NOMO-1 (cell line): ENCODE measurements around the gene TNNI3K.
"Not testable (repeated sequence)": the region's sequence is repeated elsewhere in the genome, so short reads cannot be mapped to it uniquely, and the experiment has no call there.

Experiments used
- DNase-seq, 2 experiments: peaks; one replicate each; lab custom pipeline; 2025; ENCODE audit not compliant: unreplicated experiment in 2 of 2; lab: John Stamatoyannopoulos, UW

TNNI3K gene, protein sequence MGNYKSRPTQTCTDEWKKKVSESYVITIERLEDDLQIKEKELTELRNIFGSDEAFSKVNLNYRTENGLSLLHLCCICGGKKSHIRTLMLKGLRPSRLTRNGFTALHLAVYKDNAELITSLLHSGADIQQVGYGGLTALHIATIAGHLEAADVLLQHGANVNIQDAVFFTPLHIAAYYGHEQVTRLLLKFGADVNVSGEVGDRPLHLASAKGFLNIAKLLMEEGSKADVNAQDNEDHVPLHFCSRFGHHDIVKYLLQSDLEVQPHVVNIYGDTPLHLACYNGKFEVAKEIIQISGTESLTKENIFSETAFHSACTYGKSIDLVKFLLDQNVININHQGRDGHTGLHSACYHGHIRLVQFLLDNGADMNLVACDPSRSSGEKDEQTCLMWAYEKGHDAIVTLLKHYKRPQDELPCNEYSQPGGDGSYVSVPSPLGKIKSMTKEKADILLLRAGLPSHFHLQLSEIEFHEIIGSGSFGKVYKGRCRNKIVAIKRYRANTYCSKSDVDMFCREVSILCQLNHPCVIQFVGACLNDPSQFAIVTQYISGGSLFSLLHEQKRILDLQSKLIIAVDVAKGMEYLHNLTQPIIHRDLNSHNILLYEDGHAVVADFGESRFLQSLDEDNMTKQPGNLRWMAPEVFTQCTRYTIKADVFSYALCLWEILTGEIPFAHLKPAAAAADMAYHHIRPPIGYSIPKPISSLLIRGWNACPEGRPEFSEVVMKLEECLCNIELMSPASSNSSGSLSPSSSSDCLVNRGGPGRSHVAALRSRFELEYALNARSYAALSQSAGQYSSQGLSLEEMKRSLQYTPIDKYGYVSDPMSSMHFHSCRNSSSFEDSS

DNA sequence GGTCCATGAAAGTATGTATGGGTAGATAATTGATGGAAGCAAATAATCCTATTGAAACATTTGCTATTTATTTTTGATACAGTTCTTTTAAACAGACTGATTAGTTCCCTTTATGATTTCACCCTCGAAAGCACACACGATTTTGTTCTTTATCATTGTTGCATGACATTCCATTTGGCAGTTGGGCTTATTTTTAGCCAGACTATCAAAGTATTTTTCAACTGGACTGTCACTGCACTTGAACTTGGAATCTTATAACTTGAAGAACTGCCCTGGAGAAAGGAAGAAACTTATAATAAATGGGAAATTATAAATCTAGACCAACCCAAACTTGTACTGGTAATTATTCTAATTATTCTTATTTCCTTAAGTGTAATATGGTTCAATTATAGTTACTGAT is at the start of gene TNNI3K:
TSS of gene TNNI3K (plus strand) at position 235 of the 400 bp plus-strand sequence. CDS start at position 300, 65 bp downstream.
- no peak for DNase-seq

DNA sequence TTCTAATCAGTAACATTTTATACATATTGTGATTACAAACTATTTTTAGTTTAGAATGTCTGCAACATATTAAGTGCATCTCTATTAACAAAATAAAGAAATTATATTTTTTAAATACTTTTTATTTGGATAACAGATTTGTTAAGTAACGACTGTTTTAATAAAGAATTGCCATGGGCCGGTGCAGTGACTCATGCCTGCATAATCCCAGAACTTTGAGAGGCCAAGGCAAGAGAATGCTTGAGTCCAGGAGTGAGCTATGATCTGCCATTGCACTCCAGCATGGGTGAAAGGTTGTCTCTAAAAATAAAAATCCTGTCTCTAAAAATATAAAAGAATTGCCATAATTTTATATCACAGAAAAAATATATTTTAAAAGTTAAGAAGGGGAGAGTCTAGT is 41.3 kb upstream of the TNNI3K start:
- no peak for DNase-seq

DNA sequence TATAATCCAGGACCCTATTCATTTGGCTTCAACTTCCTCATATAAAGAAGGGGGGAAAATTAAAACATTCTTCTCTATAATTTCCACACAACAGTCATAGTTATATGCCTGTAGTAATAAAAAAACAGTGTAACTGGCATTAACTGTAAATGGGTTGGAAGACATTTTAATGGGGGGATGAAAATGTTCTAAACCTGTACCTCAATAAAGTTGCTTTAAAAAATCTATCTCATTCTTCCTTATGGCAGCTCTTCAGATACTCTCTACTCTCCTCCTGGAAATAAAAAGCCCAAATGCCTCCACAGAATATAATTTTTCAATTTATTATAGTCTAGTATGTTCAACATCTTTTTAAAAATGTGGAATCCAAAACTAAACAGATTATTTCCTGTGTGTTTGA is 39.8 kb upstream of the TNNI3K start:
- DNase-seq = no peak

DNA sequence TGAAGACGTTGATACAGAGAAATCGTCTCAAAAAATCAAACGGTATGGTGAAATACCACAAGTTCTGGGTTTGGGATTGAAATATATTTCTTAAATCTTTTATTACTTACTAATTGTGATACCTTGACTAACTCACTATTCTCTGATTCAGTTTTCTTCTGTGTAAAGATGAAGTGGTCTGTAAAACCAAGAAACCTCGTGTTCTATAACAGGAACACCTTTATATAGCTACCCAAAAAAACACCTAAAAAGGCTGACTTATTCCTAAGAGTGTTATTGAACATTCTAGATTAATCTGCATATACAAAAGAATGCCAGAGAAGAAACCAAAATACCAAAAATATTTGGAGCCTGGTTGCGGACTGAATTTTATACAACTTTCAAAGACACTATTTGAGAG is 37.9 kb upstream of the TNNI3K start:
- no peak for DNase-seq

DNA sequence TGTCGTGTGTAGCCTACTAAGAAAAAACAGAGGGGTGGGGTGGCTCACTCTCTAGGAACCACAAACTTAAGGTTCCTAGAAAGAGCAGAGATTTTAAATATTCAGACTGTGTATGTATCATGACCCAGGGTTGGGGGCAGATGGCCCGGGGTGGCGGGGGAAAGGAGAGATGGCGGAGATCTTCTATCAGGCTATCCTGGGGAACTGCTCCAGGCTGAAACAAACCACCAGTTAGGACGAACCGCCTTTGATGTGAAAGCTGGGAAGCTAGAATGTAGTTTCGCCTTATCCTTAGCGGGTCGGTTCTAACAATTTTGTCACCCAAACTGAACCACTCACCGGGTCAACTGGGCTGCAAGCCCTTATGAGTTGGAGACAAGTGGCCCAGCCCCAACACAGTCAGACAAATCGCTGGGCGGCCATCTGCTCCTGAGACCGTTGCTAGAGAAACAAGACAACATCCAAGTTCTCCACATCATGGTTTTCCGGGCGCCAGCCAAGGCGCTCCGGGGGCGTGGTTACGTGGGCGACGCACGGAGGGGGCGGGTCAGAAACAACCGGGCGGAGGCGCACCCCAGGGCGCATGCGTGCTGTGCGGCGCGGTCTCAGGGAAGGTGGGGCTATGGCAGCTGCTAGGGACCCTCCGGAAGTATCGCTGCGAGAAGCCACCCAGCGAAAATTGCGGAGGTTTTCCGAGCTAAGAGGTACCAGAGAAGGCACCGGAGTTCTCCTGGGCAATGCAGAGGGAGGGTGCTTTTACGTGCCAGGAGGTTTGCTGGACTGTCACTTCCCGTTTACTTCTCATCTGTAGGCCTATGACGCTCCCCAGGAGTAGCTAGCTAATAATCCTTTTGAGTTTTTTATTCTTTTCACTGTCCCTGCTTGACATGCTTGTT is 37.3 kb upstream of the TNNI3K start, which contains the start of the genes FPGT and LRRIQ3:
TSS of gene FPGT (plus strand) at position 586 of the 896 bp plus-strand sequence. CDS start at position 623, 37 bp downstream.
TSS of gene LRRIQ3 (minus strand) at position 520 of the 896 bp plus-strand sequence. CDS start 14,492 bp downstream, outside the sequence.
- peak; percentile 93 to 98 for DNase-seq

DNA sequence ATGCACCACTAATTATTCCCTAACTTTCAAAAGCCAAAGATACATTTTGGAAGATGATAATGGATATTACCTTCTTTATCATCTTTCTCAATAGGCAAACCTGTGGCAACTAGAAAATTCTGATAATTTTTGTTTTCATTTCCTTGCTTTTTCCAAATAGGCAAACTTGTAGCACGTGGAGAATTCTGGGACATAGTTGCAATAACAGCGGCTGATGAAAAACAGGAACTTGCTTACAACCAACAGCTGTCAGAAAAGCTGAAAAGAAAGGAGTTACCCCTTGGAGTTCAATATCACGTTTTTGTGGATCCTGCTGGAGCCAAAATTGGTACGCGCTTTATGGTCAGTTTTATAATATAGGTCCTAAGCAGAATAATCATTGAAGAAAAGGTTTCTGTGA is 35.7 kb upstream of the TNNI3K start:
- peak in 1 of 2 experiments; percentile 20 for DNase-seq

DNA sequence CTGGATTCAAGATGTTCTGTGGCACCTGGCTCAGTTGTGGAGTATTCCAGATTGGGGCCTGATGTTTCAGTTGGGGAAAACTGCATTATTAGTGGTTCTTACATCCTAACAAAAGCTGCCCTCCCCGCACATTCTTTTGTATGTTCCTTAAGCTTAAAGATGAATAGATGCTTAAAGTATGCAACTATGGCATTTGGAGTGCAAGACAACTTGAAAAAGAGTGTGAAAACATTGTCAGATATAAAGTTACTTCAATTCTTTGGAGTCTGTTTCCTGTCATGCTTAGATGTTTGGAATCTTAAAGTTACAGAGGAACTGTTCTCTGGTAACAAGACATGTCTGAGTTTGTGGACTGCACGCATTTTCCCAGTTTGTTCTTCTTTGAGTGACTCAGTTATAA is 29.9 kb upstream of the TNNI3K start:
- DNase-seq = no peak

DNA sequence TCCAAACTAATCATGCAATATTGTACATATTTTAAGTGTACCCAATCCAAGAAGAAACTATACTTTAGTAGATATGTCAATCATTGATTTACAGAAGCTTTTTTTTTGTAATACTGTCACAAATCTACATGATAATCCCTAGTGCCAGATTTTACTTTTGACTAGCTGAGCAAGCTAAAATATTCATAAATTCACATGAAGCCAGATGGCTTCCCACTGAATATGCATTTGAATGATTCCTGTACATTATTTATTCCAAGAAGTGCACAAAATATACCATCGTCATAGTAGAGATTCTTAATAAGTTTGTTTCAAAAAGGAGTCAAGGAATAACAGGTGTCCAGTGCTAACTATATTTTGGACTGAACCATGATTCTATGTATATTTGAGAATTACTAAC is 20.0 kb upstream of the TNNI3K start:
- no peak for DNase-seq

DNA sequence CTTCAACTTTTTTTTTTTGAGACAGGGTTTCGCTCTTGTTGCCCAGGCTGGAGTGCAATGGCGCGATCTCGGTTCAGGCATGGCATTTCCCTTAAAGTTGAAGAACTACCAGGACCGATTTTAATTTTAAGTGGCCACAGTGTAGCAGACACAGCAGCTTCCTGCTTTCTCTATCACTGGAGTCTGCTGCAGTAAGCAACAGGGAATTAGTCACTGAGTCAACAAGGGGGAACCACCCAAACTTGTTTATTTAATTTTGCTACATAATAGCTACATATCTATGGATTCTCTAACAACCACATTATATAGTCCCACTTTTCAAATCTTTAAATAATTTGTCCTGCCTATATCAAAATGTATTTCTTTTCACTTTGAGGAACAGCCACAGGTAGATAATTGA is 12.5 kb upstream of the TNNI3K start:
- no peak for DNase-seq

DNA sequence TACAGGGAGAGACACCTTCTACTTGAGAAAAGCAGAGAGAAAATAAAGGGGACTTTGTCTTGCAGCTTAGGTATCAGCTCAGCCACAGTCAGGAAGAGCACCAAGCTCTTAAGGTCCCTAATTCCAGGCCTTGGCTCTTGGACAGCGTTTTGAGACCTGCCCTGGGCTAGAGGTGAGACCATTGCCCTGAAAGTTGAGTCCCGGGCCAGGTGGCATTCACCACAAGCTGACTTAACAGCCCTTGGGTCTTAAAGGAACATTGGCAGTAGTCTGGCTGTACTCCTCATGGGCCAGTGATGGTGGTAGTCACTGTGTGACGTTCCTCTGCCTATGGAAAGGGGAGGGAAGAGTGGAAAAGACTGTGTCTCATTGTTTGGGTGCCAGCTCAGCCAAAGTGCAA is 11.7 kb upstream of the TNNI3K start:
- DNase-seq = no peak

DNA sequence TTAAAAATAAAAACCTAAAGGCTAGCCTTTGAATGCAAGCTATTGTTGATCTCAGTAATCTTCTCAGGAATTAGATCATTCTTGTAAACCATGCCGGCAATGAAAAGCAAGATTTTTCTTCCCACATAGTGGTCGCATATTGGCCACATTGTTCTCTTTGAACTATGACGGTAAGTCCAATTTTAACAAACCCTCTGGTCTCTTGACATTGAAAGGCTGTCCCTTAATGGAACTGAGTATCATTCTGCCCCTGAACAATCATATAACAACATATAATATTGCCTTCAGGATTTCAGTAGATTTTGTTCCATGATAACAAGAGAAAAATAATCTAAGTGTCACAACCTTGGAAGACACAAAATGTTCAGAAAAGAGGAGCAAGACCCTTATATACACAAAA is 1.3 kb downstream of the TNNI3K start:
- no peak for DNase-seq

DNA sequence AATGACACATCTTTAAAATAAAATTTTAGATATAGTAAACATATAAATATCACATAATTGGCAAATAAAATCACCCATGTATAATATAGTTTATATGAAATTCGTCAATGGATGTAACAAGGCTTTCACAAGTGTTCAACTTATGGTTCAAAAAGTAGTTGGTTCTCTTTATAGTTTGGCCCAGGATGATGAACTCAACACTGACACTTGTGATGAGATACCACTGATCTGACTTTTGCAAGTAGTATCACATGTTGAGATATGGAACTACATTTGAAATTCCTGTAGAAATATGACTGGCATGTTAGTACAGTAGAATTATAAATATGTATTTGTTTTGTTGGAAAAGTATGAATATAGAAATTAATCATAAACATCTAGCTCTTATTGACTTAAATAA is 1.8 kb downstream of the TNNI3K start:
- DNase-seq = no peak

DNA sequence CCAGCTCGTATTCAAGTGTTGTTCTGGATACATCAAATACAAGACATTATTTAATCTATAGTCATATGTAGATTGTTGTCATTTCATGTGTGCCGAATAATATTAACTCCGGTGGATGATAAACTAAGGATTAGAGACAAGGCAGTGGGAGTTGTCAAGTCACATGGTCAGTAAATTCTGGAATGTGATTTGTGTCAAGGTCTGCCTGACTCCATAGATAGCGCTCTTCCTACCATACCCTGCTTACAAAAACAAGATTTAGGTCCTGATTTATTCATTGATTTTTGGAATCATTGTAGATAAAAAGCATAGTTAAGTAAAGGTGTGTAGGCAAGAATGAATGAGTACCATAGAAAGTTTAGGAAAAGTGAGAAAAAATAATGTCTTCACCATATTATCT is 2.6 kb downstream of the TNNI3K start:
- no peak for DNase-seq

DNA sequence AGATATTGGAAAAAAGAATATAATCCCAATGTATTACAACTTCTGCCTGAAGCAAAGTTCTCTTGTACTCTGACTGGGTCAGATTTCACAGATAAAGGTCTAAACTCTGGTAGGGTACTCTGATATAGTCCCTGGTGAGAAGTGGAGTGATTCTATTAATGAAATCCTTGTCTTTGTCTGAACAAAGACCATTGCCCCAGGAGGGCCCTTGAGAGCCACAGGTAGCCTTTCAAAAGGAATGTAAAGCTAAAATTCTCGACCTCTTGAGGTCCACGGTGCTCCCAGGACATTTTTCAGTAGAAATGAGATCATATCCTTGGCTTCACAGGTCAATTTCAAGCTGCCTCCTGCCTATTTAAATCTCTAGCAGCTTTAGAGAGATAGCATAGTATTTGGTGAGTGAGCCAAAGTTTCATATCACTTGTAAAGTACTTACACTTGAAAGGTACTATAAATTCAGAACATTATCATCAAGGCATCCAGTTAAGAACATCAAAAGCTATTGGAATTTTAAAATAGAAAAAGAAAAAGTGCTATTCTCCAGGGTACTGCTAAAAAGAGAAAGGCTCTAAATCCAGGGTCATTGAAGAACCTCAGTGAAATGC is 10.1 kb downstream of the TNNI3K start:
- no peak for DNase-seq

DNA sequence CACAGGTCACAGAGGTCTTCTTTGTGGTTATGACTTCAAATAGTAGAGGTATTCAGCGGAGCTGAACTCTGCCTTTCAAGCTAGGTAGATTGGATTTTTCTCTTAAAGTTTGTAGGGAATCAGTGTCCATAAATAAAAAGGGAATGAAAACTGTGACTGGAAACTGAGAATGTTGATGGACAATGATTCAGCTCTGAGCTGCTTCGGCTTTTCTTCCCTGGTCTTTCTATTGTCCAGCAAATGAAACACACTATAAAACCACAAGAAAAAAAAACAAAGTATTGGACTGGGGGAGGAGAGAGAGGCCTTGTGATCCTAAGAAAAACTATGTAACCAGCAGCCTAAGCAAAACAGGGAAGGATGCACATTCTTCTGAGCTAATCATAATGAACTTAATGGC is 11.1 kb downstream of the TNNI3K start:
- no peak for DNase-seq

DNA sequence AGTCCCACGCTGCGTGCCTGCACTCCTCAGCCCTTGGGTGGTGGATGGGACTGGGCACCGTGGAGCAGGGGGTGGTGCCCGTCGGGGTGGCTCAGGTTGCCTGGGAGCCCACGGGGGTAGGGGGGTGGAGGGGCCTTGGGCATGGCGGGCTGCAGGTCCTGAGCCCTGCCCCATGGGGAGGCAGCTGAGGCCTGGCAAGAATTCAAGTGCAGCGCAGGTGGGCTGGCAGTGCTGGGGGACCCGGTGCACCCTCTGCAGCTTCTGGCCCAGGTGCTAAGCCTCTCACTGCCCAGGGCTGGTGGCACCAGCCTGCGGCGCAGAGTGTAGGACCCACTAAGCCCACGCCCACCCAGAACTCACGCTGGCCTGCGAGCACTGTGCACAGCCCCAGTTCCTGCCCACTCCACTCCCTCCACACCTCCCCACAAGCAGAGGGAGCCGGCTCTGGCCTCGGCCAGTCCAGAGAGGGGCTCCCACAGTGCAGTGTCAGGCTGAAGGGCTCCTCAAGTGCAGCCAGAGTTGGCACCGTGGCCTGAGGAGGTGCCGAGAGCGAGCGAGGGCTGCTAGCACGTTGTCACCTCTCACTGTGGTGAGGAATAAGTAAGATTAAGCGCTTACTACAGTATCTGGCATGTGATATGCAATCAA is 12.8 kb downstream of the TNNI3K start:
- no peak for DNase-seq

DNA sequence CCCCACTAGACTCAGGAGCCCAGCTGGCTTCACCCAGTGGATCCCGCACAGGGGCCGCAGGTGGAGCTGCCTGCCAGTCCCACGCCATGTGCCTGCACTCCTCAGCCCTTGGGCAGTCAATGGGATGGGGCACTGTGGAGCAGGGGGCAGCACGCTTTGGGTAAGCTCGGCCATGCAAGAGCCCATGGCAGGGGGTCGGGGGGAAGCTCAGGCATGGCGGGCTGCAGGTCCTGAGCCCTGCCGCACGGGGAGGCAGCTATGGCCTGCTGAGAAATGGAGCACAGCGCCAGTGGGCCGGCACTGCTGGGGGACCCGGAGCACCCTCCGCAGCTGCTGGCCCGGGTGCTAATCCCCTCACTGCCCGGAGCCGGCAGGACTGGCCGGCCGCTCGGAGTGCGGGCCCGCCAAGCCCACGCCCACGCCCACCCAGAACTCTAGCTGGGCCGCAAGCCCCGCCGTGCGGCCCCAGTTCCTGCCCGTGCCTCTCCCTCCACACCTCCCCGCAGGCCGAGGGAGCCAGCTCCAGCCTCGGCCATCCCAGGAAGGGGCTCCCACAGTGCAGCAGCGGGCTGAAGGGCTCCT is 18.1 kb downstream of the TNNI3K start:
- not testable (repeated sequence) for DNase-seq

DNA sequence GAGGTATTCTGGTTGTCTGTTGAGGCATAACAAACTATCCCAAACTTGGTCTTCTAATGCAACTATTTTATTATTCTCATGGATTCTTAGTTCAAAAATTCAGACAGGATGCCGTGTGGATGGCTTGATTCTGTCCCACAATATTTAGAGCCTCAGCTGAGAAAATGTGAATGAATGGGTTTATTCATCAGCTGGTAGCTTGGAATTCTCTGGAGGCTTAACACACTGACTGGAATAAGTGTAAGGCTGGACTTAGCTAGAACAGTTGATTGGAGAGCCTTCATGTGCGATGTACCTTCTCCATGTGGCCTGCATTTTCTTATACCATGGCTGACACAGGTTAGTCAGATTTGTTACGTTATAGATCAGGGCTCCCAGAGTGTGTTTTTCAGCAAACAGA is 30.8 kb downstream of the TNNI3K start:
- no peak for DNase-seq

DNA sequence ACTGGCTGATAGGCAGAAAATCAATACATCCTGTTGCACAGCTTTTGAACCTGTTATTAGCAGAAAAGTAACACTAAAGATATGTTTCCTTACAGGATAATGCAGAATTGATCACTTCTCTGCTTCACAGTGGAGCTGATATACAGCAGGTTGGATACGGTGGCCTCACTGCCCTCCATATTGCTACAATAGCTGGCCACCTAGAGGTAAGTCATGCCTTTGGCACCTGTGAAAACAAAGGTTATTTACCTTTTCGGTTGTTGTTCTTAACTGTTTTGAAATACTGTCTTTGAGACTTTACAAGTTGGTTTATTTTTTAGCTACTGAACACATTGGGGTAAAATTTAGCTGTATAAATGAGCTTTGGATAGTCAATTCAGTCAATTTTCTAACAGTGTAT is 36.3 kb downstream of the TNNI3K start:
- DNase-seq = no peak
